ENCODE results near the gene TYW1B.
"Not testable (repeated sequence)": the region's sequence is repeated elsewhere in the genome, so short reads cannot be mapped to it uniquely, and the experiment has no call there.

TYW1B gene

DNA sequence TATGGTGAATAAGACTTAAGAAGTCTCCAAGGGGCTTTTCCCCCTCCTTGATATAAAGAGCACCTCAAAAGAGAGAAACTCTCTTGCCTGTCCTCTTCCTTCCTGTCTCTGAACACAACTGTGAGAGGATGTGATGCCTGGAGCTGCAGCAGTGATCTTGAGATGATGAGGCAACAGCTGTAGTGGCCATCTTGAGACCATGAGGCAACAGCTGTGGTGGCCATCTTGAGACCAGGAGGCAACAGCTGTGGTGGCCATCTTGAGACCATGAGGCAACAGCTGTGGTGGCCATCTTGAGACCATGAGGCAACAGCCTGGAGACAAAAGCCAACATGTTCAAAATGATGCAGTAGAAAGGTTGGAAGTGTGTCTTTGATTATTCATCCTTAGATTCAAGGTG, 277.5 kb downstream of the TYW1B start:
- DNase-seq (ENCODE audit: low read depth): not testable (repeated sequence)

DNA sequence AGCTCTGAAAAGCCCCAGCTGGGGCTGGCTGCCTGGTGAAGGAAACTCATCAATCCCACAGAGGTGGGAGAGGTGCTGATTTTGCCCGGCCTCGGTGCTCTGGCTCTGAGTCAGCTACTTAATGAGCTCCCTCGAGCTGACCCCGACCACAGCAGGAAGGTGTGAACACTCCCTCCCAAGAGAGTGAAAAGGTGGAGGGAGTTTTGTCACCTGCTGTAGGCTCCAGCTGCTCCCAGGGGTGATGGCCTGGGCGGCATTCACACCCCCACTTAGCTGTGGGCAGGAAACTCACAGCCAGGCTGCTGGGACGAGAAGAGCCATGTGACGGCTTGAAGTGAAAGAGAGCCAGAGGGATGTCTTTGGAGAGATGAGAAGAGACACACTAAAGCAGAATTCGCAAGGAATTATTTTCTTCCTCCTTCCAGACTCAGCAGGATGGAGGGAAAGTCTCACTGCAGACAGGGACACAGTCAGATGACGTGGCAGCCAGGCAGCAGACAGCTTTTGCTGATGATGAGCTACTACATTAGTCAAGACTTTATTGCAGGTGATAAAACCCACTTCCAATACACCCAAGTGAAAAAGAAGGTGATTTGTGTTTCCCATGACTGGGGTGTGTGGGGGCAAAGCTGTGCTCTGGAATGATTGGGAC, 281.3 kb downstream of the TYW1B start:
- DNase-seq (ENCODE audit: low read depth): not testable (repeated sequence)

- not testable (repeated sequence) for DNase-seq (ENCODE audit: low read depth)
These were observed 283.5 kb downstream of the TYW1B start for GRCh38 chr7:72544531-72544930.

- no peak for DNase-seq (ENCODE audit: low read depth)
These were observed 287.1 kb downstream of the TYW1B start for GRCh38 chr7:72540923-72541322.

DNA sequence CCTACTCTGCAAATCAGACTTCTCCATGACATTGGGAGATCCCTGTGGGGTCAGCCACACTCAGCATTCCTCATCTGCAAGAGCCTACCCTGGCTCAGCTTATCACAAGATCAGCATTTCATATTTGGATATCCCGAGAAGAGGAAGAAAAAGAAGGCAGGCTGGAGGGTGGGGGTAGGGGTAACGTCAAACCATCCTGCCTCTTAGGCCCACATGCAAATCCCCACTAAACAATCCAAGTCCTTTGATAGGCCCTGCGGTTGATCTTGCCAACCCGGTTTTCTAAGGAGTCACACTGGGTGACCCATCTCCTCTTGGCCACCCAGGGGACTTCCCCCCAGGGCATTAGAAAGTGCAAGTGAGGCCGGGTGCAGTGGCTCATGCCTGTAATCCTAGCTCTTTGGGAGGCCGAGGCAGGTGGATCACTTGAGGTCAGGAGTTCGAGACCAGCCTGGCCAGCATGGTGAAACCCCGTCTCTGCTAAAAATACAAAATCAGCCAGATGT, 287.8 kb downstream of the TYW1B start:
- DNase-seq (ENCODE audit: low read depth): no peak

DNA sequence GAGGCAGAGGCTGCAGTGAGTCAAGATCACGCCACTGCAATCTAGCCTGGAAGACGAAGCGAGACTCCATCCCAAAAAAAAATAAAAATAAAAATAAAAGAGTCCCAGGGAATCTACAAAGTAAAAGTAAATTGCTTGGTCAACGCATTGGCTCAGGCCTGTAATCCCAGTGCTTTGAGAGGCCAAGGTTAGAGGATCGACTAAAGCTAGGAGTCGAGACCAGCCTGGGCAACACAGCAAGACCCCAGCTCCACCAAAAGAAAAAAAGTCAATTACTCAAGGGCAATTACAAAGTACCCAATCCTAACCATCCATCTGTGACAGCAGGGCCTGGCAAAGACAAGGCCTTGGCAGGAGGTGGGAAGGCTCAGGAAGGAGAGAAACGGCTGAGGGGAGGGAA, 288.3 kb downstream of the TYW1B start:
- no peak for DNase-seq (ENCODE audit: low read depth)

GRCh38 chr7:72538856-72539255, 289.1 kb downstream of the TYW1B start:
- no peak for DNase-seq (ENCODE audit: low read depth)

DNA sequence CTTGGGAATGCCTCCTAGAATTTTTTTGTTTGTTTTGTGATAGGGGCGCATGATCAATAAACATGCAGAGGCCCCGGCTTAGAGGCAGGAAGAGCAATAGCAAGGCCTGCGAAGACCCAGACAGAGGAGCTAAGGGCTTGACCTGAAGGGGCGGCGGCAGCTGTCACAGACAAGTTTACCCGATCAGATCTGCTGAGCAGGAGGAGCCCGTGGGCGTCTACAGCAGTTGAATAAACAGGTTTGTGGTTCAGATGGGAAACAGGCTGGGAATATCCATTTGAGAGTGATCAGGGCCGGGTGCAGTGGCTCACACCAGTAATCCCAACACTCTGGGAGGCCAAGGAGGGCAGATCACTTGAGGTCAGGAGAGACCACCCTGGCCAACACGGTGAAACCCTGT, 289.9 kb downstream of the TYW1B start:
- DNase-seq (ENCODE audit: low read depth): no peak

DNA sequence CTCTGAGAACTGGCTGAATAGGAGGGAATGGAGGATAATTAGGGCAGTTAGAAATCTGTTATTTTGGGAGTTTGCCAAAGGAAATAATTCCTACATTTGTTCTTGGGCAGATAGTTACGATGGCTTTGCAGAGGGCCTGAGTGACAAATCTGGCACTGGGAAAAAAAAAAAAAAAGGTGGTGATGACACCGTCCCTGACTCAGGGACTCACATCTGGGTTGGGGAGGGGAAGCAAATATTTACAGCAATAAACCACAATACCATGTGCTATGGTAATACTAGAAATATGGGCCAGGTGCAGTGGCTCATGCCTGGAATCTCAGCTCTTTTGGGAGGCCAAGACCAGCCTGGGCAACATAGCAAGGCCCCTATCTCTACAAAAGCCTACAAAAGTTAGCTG, 292.0 kb downstream of the TYW1B start:
- not testable (repeated sequence) for DNase-seq (ENCODE audit: low read depth)

DNA sequence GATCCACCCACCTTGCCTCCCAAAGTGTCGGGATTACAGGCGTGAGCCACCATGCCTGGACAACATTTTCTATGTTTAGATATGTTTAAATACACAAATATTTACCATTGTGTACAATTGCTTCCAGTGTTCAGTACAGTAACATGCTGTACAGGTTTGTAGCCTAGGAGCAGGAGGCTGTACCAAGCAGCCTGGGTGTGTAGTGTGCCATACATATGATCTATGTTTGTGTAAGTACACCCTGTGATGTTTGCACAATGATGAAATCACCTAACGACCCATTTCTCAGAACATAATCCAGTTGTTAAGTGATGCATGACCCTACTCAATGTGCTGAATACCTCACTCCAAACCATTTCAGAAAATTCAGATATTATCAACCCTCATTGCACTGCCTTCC, 297.0 kb downstream of the TYW1B start:
- DNase-seq (ENCODE audit: low read depth): not testable (repeated sequence)

Measured in activated T-cell treated with anti-CD3 and anti-CD28 coated beads for 48 hours (primary cell).